ENCODE results near the gene GALNT7. TPM values are rescaled to one million over a fixed set of nuclear protein-coding genes. Genes with fewer than 3 reads are reported as not detected.

GALNT7 gene
- polyA plus RNA-seq, 3 donors = 12.3 to 29.0 (median 19.7) TPM

DNA sequence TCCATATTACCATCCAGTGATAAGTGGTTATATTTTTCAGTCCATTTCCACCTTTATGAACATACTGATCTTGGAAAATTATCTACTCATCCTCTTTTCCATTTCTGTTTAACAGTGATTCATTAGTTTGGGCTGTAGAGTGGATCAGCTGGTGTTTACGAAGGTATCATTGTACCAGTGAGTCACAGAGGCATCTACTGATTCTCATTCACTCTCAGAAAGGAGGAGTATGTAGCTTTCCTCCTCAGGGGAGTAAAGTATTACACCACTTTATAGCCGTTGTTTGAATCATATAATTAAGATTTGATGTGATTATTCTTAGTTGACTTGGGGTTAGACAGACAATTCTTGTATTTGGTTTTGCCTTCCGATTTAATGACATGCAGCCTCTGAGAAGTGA, 74.7 kb downstream of the GALNT7 start:
- Histone ChIP-seq H3K27me3 (ENCODE audit: control insufficient read depth in 2 of 2, insufficient read depth in 2 of 2, low read length in 2 of 2) (no peaks in the 10 kb centered on the region), H3K79me2 (ENCODE audit: insufficient read depth, low read length) (peaks cover 70% of the 10 kb centered on the region), H3K4me1 (ENCODE audit: control insufficient read depth in 1 of 2, insufficient read depth in 2 of 2, low read length in 2 of 2) (no peaks in the 10 kb centered on the region), H3K4me2 (replicated peaks; ENCODE audit: extremely low read depth, low read length, poor library complexity, severe bottlenecking) (no peak overlapping the region), H3K9ac (ENCODE audit: insufficient read depth, low read length, poor library complexity, severe bottlenecking) (no peak overlapping the region), H4K20me1 (ENCODE audit: insufficient read depth, low read length) (peaks cover 81% of the 10 kb centered on the region), H3K27ac (ENCODE audit: low read depth in 1 of 2, low read length in 2 of 2) (no peak overlapping the region), H2AFZ (ENCODE audit: insufficient read depth, low read depth, low read length, poor library complexity, severe bottlenecking) (no peak overlapping the region), H3K4me3 (replicated peaks in 1 of 3; ENCODE audit: low read depth in 2 of 3, low read length in 3 of 3) (no peak overlapping the region), H3K36me3 (replicated peaks in 1 of 2; ENCODE audit: control insufficient read depth in 1 of 2, insufficient read depth in 2 of 2, low read length in 2 of 2) (peaks cover 2 to 7% of the 10 kb centered on the region in 2 donors), H3K9me3 (replicated peaks in 1 of 2; ENCODE audit: control insufficient read depth in 1 of 2, insufficient read depth in 1 of 2, low read length in 2 of 2) (no peaks in the 10 kb centered on the region)
- Mint-ChIP-seq H3K4me1 (peaks cover 5% of the 10 kb centered on the region), H3K9me3 (peaks cover 0 to 2% (median 0%) of the 10 kb centered on the region in 7 donors), H3K27me3 (ENCODE audit: low read depth in 3 of 3) (no peaks in the 10 kb centered on the region), H3K36me3 (peaks cover 7 to 10% of the 10 kb centered on the region in 2 donors), H3K4me3 (no peak overlapping the region), H3K27ac (no peak overlapping the region)
- no peak for DNase-seq
- TF ChIP-seq, protein P1, sequence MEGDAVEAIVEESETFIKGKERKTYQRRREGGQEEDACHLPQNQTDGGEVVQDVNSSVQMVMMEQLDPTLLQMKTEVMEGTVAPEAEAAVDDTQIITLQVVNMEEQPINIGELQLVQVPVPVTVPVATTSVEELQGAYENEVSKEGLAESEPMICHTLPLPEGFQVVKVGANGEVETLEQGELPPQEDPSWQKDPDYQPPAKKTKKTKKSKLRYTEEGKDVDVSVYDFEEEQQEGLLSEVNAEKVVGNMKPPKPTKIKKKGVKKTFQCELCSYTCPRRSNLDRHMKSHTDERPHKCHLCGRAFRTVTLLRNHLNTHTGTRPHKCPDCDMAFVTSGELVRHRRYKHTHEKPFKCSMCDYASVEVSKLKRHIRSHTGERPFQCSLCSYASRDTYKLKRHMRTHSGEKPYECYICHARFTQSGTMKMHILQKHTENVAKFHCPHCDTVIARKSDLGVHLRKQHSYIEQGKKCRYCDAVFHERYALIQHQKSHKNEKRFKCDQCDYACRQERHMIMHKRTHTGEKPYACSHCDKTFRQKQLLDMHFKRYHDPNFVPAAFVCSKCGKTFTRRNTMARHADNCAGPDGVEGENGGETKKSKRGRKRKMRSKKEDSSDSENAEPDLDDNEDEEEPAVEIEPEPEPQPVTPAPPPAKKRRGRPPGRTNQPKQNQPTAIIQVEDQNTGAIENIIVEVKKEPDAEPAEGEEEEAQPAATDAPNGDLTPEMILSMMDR (IDR thresholded peaks at IDR 0.05) = no peak
- 71% methylated on average over 1 of the region's 3 CpGs for WGBS (ENCODE audit: insufficient coverage)
- intact Hi-C loops (cut with micrococcal nuclease) = no loop called here

DNA sequence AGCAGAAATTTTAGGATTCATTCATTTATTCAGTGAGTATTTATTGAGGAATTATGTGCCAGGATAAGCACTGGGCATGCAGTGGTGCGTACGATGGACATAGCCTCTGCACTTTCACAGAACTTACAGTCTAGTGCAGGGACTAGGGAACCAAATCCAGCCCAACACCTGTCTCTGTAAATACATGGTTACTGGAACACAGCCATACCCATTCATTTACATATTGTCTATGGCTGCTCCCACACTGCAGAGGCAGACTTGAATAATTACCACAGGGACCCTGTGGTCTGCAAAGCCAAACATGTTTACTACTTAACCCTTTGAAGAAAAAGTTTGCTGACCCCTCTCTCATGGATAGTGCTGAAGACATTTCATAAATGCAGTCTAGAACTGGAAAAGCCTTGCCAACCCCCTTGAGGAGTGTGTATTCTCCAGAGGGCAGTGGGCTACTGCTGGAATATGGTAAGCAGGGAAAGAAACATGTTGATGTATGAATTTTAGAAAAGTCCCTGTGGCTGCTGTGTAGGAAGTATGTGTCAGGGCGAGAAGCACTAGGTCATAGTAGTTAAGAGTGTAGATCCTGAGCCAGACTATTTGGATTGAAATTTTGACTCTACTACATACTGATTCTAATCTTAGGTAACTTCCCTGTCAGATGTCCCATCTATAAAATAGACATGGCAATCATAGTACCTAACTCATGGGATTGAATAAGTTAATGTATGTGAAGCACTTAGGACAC, 75.5 kb downstream of the GALNT7 start:
- DNase-seq = no peak
- H3K36me3 Mint-ChIP-seq = peaks cover 8 to 11% of the 10 kb centered on the region in 2 donors
- Histone ChIP-seq H4K20me1 (ENCODE audit: insufficient read depth, low read length) (peaks cover 79% of the 10 kb centered on the region), H3K27me3 (ENCODE audit: control insufficient read depth in 2 of 2, insufficient read depth in 2 of 2, low read length in 2 of 2) (no peaks in the 10 kb centered on the region), H3K79me2 (ENCODE audit: insufficient read depth, low read length) (peaks cover 65% of the 10 kb centered on the region), H3K36me3 (replicated peaks in 1 of 2; ENCODE audit: control insufficient read depth in 1 of 2, insufficient read depth in 2 of 2, low read length in 2 of 2) (peaks cover 2 to 15% of the 10 kb centered on the region in 2 donors), H3K9me3 (replicated peaks in 1 of 2; ENCODE audit: control insufficient read depth in 1 of 2, insufficient read depth in 1 of 2, low read length in 2 of 2) (no peaks in the 10 kb centered on the region), H3K4me3 (replicated peaks in 1 of 3; ENCODE audit: low read depth in 2 of 3, low read length in 3 of 3) (no peak overlapping the region), H3K9ac (ENCODE audit: insufficient read depth, low read length, poor library complexity, severe bottlenecking) (no peak overlapping the region), H3K27ac (ENCODE audit: low read depth in 1 of 2, low read length in 2 of 2) (no peak overlapping the region), H3K4me2 (replicated peaks; ENCODE audit: extremely low read depth, low read length, poor library complexity, severe bottlenecking) (no peak overlapping the region), H3K4me1 (ENCODE audit: control insufficient read depth in 1 of 2, insufficient read depth in 2 of 2, low read length in 2 of 2) (no peaks in the 10 kb centered on the region), H2AFZ (ENCODE audit: insufficient read depth, low read depth, low read length, poor library complexity, severe bottlenecking) (no peak overlapping the region)
- no CpG with 5 or more reads among the region's 3 CpGs for whole genome bisulfite sequencing (ENCODE audit: insufficient coverage)
- no peaks in the 10 kb centered on the region for H3K27me3 Mint-ChIP-seq (ENCODE audit: low read depth in 3 of 3)
- no peak overlapping the region for H3K27ac Mint-ChIP-seq
- no peak overlapping the region for H3K4me3 Mint-ChIP-seq
- intact Hi-C loops (cut with micrococcal nuclease) = no loop called here
- TF ChIP-seq, protein P1 (IDR thresholded peaks at IDR 0.05) = no peak
- H3K9me3 Mint-ChIP-seq = peaks cover 0 to 2% (median 0%) of the 10 kb centered on the region in 7 donors
- H3K4me1 Mint-ChIP-seq = peaks cover 5% of the 10 kb centered on the region
